Measurements from ENCODE around the gene TTC3.
A peak's percentile ranks its signal among the peaks of the same experiment; 100 is the strongest.

- TF ChIP-seq CEBPB (IDR thresholded peaks at IDR 0.05; ENCODE audit: borderline replicate concordance, low read depth, low read length) = no peak
- TF ChIP-seq POLR2AphosphoS5 (IDR thresholded peaks at IDR 0.05; ENCODE audit: low read depth, low read length) = no peak
- no peak for TF ChIP-seq SNAPC5 (CRISPR knock-in tag; IDR thresholded peaks at IDR 0.05; ENCODE audit: borderline replicate concordance)
- TF ChIP-seq ZNF530 (CRISPR knock-in tag; IDR thresholded peaks at IDR 0.05; ENCODE audit: low read depth) = no peak
- no peak for TF ChIP-seq ZC3H4 (CRISPR knock-in tag; IDR thresholded peaks at IDR 0.05; ENCODE audit: borderline replicate concordance)
- TF ChIP-seq, protein P1, sequence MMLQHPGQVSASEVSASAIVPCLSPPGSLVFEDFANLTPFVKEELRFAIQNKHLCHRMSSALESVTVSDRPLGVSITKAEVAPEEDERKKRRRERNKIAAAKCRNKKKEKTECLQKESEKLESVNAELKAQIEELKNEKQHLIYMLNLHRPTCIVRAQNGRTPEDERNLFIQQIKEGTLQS (CRISPR knock-in tag; IDR thresholded peaks at IDR 0.05) = no peak
- no peak for TF ChIP-seq ZFP91 (CRISPR knock-in tag; IDR thresholded peaks at IDR 0.05; ENCODE audit: borderline replicate concordance)
- TF ChIP-seq, protein P2, sequence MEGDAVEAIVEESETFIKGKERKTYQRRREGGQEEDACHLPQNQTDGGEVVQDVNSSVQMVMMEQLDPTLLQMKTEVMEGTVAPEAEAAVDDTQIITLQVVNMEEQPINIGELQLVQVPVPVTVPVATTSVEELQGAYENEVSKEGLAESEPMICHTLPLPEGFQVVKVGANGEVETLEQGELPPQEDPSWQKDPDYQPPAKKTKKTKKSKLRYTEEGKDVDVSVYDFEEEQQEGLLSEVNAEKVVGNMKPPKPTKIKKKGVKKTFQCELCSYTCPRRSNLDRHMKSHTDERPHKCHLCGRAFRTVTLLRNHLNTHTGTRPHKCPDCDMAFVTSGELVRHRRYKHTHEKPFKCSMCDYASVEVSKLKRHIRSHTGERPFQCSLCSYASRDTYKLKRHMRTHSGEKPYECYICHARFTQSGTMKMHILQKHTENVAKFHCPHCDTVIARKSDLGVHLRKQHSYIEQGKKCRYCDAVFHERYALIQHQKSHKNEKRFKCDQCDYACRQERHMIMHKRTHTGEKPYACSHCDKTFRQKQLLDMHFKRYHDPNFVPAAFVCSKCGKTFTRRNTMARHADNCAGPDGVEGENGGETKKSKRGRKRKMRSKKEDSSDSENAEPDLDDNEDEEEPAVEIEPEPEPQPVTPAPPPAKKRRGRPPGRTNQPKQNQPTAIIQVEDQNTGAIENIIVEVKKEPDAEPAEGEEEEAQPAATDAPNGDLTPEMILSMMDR (CRISPR knock-in tag; IDR thresholded peaks at IDR 0.05) = no peak
- no peak for TF ChIP-seq MYC (CRISPR knock-in tag; IDR thresholded peaks at IDR 0.05; ENCODE audit: borderline replicate concordance)
- peak; percentile 58 to 62 for TF ChIP-seq MAFK (conservative IDR thresholded peaks at IDR 0.05 in 1 of 2, IDR thresholded peaks at IDR 0.05 in 1 of 2; ENCODE audit: low read length in 2 of 2)
- TF ChIP-seq SUZ12 (IDR thresholded peaks at IDR 0.05; ENCODE audit: low read depth, low read length) = no peak
- TF ChIP-seq SMARCC2 (IDR thresholded peaks at IDR 0.05) = no peak
- TF ChIP-seq FOXA3 (CRISPR knock-in tag; IDR thresholded peaks at IDR 0.05) = no peak
- no peak for TF ChIP-seq TCF7L2 (IDR thresholded peaks at IDR 0.05; ENCODE audit: low read depth, low read length)
Measured at GRCh38 chr21:37106998-37107397, 33.9 kb downstream of the TTC3 start.

Data from HepG2 (cell line).